H1 (cell line): Measurements from ENCODE around the gene BMPR1A. TPM values are rescaled to one million over a fixed set of nuclear protein-coding genes. Genes with fewer than 3 reads are reported as not detected.

Source experiments
- KDM4A ChIP-seq: IDR thresholded peaks from one replicate; pipeline ENCODE4 v1.7.1; 2012; ENCODE audit warnings: low read depth, mild to moderate bottlenecking, moderate library complexity, low read length, inconsistent platforms; ENCODE audit not compliant: severe bottlenecking
- SP2 ChIP-seq: IDR thresholded peaks from 2 replicates; pipeline ENCODE4 v1.6.1; 2012; ENCODE audit warnings: mild to moderate bottlenecking, low read length, inconsistent platforms
- polyA plus RNA-seq, 7 experiments: library from polyadenylated mRNA; depleted of rRNA in 3 of 7; stranded (reverse) in 5 of 7; unstranded in 2 of 7; fragments of >200 nt in 5 of 7; fragments of 200-250 nt in 2 of 7; gene quantifications; 1 replicate in 5 of 7; 2 replicates in 1 of 7; 4 replicates in 1 of 7; pipeline versions ENCODE4 v1.2.1 to v1.2.3, GENCODE V29; 2011 to 2013; ENCODE audit warnings: missing spikeins in 2 of 7, mixed read lengths in 2 of 7
- total RNA-seq: library from RNA; stranded (reverse); fragmentation: NEBNext Ultra II Directional; extraction: Animal tissue kit (Norgen Biotek cat#: 25700); gene quantifications from 2 replicates; pipeline ENCODE4 v1.2.1, GENCODE V29; 2021

BMPR1A gene
- total and polyA plus RNA-seq, 2 of the 8 experiments (the other 6 are each of a cell fraction or from before 2014, with no cell fraction given): 34.4 to 129 TPM

DNA sequence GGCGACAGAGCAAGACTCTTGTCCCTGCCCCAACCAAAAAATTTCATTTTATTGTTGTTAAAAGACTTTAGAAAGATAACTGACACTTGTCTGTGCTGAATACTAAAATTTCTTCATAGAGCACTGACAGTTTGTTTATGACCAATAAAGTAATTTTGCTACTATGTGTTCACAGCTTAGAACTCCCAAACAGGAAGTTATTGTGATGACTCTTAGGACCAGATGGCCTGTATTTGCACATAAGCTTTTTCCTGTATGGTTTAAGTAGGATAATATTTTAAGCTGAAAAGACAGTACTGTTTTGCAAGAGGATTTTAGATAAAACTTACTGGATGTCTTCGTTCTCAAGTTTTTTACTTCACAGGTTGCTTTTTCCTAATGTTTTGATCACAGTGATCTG lies 120.3 kb downstream of the BMPR1A start (continued):
- TF ChIP-seq SP2 (no peak), KDM4A (no peak)
- TF ChIP-seq, all 59 proteins: peak for 0
